SK-N-MC (cell line): ENCODE measurements around the gene NACA2.

Source experiments
- EZH2 ChIP-seq: fragments of 200-600 bp; sonication (generic); IDR thresholded peaks from one replicate; pipeline ENCODE4 v1.6.1; 2017; ENCODE audit warnings: antibody characterized with exemption
- POLR2AphosphoS5 ChIP-seq: IDR thresholded peaks from 2 replicates; pipeline ENCODE4 v1.6.1; 2012; ENCODE audit warnings: mild to moderate bottlenecking, low read depth, low read length, borderline replicate concordance

DNA sequence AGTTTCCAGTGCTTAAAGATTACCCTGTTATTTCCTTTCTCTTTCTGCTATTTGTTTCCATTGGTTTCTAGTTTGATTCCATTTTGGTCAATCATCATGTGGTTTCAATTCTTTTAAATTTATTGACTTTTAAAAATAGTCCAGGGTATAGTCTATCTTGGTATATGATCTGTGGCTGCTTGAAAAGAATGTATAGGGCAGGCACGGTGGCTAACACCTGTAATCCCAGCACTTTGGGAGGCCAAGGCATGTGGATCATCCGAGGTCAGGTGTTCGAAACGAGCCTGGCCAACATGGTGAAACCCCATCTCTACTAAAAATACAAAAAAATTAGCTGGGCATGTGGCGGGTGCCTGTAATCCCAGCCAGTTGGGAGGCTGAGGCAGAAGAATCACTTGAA lies 34.5 kb upstream of the NACA2 start:
- TF ChIP-seq POLR2AphosphoS5 (no peak), EZH2 (no peak)
